ENCODE measurements around the gene SLMAP. TPM values are rescaled to one million over a fixed set of nuclear protein-coding genes. Genes with fewer than 3 reads are reported as not detected.
"Not testable (repeated sequence)": the region's sequence is repeated elsewhere in the genome, so short reads cannot be mapped to it uniquely, and the experiment has no call there.

SLMAP gene
- total RNA-seq, 1 experiment from 2014 or later = 27.8 TPM

GRCh38 chr3:57852896-57853295 is 96.8 kb downstream of the SLMAP start:
- H3K27me3 ChIP-seq = no peaks in the 10 kb centered on the region
- H3K4me3 ChIP-seq = no peak overlapping the region
- DNase-seq = peak in 1 of 2 experiments; percentile 13
- H3K4me1 ChIP-seq = no peaks in the 10 kb centered on the region
- no peaks in the 10 kb centered on the region for H3K36me3 ChIP-seq
- no peaks in the 10 kb centered on the region for H3K9me3 ChIP-seq (replicated peaks)
- no peak overlapping the region for H3K27ac ChIP-seq

- no peaks in the 10 kb centered on the region for H3K4me1 ChIP-seq
- H3K9me3 ChIP-seq (replicated peaks) = no peaks in the 10 kb centered on the region
- DNase-seq = no peak
- no peaks in the 10 kb centered on the region for H3K36me3 ChIP-seq
- no peak overlapping the region for H3K27ac ChIP-seq
- H3K27me3 ChIP-seq = no peaks in the 10 kb centered on the region
- no peak overlapping the region for H3K4me3 ChIP-seq
These were observed 99.2 kb downstream of the SLMAP start for GRCh38 chr3:57855281-57855680.

GRCh38 chr3:57855943-57856342 is 99.8 kb downstream of the SLMAP start:
- Histone ChIP-seq H3K4me3 (no peak overlapping the region), H3K4me1 (no peaks in the 10 kb centered on the region), H3K27me3 (no peaks in the 10 kb centered on the region), H3K36me3 (no peaks in the 10 kb centered on the region; the same call in 1 of the 2 replicates), H3K27ac (no peak overlapping the region), H3K9me3 (replicated peaks) (no peaks in the 10 kb centered on the region)
- DNase-seq = no peak

- Histone ChIP-seq H3K4me3 (no peak overlapping the region), H3K27ac (no peak overlapping the region), H3K36me3 (peaks cover under 1% of the 10 kb centered on the region; the same call in 1 of the 2 replicates), H3K27me3 (no peaks in the 10 kb centered on the region), H3K9me3 (replicated peaks) (no peaks in the 10 kb centered on the region), H3K4me1 (no peaks in the 10 kb centered on the region)
- DNase-seq = peak in 1 of 2 experiments; percentile 10
These were observed 100.6 kb downstream of the SLMAP start for GRCh38 chr3:57856675-57857074.

GRCh38 chr3:57862894-57863293 is 106.8 kb downstream of the SLMAP start:
- no peaks in the 10 kb centered on the region for H3K27me3 ChIP-seq
- no peak overlapping the region for H3K4me3 ChIP-seq
- peaks cover 2% of the 10 kb centered on the region; the same call in 1 of the 2 replicates for H3K36me3 ChIP-seq
- H3K27ac ChIP-seq = no peak overlapping the region
- no peaks in the 10 kb centered on the region for H3K9me3 ChIP-seq (replicated peaks)
- no peak for DNase-seq
- no peaks in the 10 kb centered on the region for H3K4me1 ChIP-seq

GRCh38 chr3:57863380-57863779 is 107.3 kb downstream of the SLMAP start:
- Histone ChIP-seq H3K27me3 (no peaks in the 10 kb centered on the region), H3K4me1 (no peaks in the 10 kb centered on the region), H3K36me3 (peaks cover 2% of the 10 kb centered on the region; the same call in 1 of the 2 replicates), H3K27ac (no peak overlapping the region), H3K9me3 (replicated peaks) (no peaks in the 10 kb centered on the region), H3K4me3 (no peak overlapping the region)
- no peak for DNase-seq

GRCh38 chr3:57864853-57865252 is 108.7 kb downstream of the SLMAP start:
- Histone ChIP-seq H3K36me3 (peaks cover 2% of the 10 kb centered on the region; the same call in 1 of the 2 replicates), H3K4me1 (no peaks in the 10 kb centered on the region), H3K4me3 (no peak overlapping the region), H3K9me3 (replicated peaks) (no peaks in the 10 kb centered on the region), H3K27me3 (no peaks in the 10 kb centered on the region), H3K27ac (no peak overlapping the region)
- DNase-seq = peak in 1 of 2 experiments; percentile 7

- not testable (repeated sequence) for H3K36me3 ChIP-seq
These were observed 113.0 kb downstream of the SLMAP start for GRCh38 chr3:57869110-57869509.

GRCh38 chr3:57872606-57873005 is 116.5 kb downstream of the SLMAP start:
- no peaks in the 10 kb centered on the region for H3K4me1 ChIP-seq
- H3K27ac ChIP-seq = no peak overlapping the region
- no peak overlapping the region for H3K4me3 ChIP-seq
- DNase-seq = no peak
- H3K36me3 ChIP-seq = no peaks in the 10 kb centered on the region; the same call in 1 of the 2 replicates
- no peaks in the 10 kb centered on the region for H3K27me3 ChIP-seq
- no peaks in the 10 kb centered on the region for H3K9me3 ChIP-seq (replicated peaks)

More at GRCh38 chr3:57869110-57869509, 113.0 kb downstream of the SLMAP start:
- not testable (repeated sequence) for DNase-seq; H3K27me3 ChIP-seq; H3K9me3 ChIP-seq (replicated peaks); H3K27ac ChIP-seq; H3K4me1 ChIP-seq; H3K4me3 ChIP-seq

- no peaks in the 10 kb centered on the region; the same call in 1 of the 2 replicates for H3K36me3 ChIP-seq
- no peak for DNase-seq
- no peaks in the 10 kb centered on the region for H3K9me3 ChIP-seq (replicated peaks)
- H3K4me3 ChIP-seq = no peak overlapping the region
- no peaks in the 10 kb centered on the region for H3K27me3 ChIP-seq
- H3K27ac ChIP-seq = no peak overlapping the region
- no peaks in the 10 kb centered on the region for H3K4me1 ChIP-seq
These were observed 120.5 kb downstream of the SLMAP start for GRCh38 chr3:57876632-57877031.

- Histone ChIP-seq H3K36me3 (no peaks in the 10 kb centered on the region; the same call in 1 of the 2 replicates), H3K27me3 (no peaks in the 10 kb centered on the region), H3K4me3 (no peak overlapping the region), H3K4me1 (no peaks in the 10 kb centered on the region), H3K27ac (no peak overlapping the region), H3K9me3 (replicated peaks) (no peaks in the 10 kb centered on the region)
- no peak for DNase-seq
These were observed 121.0 kb downstream of the SLMAP start for GRCh38 chr3:57877116-57877515.

GRCh38 chr3:57884436-57884835 is 128.3 kb downstream of the SLMAP start:
- not testable (repeated sequence) for H3K36me3 ChIP-seq; H3K27ac ChIP-seq; H3K27me3 ChIP-seq; DNase-seq; H3K4me3 ChIP-seq; H3K9me3 ChIP-seq (replicated peaks); H3K4me1 ChIP-seq

- no peak overlapping the region for H3K4me3 ChIP-seq
- no peaks in the 10 kb centered on the region for H3K4me1 ChIP-seq
- H3K9me3 ChIP-seq (replicated peaks) = no peaks in the 10 kb centered on the region
- no peak overlapping the region for H3K27ac ChIP-seq
- no peak for DNase-seq
- H3K27me3 ChIP-seq = no peaks in the 10 kb centered on the region
- H3K36me3 ChIP-seq = no peaks in the 10 kb centered on the region
These were observed 133.7 kb downstream of the SLMAP start for GRCh38 chr3:57889807-57890206.

GRCh38 chr3:57890874-57891273 is 134.8 kb downstream of the SLMAP start:
- H3K27ac ChIP-seq = no peak overlapping the region
- no peak for DNase-seq

GRCh38 chr3:57892423-57892822 is 136.3 kb downstream of the SLMAP start:
- Histone ChIP-seq H3K27me3 (no peaks in the 10 kb centered on the region), H3K9me3 (replicated peaks) (no peaks in the 10 kb centered on the region), H3K4me3 (no peak overlapping the region), H3K36me3 (no peaks in the 10 kb centered on the region), H3K27ac (no peak overlapping the region), H3K4me1 (no peaks in the 10 kb centered on the region)
- DNase-seq = no peak

More at GRCh38 chr3:57890874-57891273, 134.8 kb downstream of the SLMAP start:
- Histone ChIP-seq H3K27me3 (no peaks in the 10 kb centered on the region), H3K9me3 (replicated peaks) (no peaks in the 10 kb centered on the region), H3K36me3 (no peaks in the 10 kb centered on the region), H3K4me3 (no peak overlapping the region), H3K4me1 (no peaks in the 10 kb centered on the region)

GRCh38 chr3:57893156-57893555 is 137.0 kb downstream of the SLMAP start:
- Histone ChIP-seq H3K27me3 (no peaks in the 10 kb centered on the region), H3K9me3 (replicated peaks) (no peaks in the 10 kb centered on the region), H3K4me1 (no peaks in the 10 kb centered on the region), H3K4me3 (no peak overlapping the region), H3K27ac (no peak overlapping the region), H3K36me3 (no peaks in the 10 kb centered on the region)
- no peak for DNase-seq
